ENCODE results near the gene SERGEF.
"Not testable (repeated sequence)": the region's sequence is repeated elsewhere in the genome, so short reads cannot be mapped to it uniquely, and the experiment has no call there.

Gene SERGEF

DNA sequence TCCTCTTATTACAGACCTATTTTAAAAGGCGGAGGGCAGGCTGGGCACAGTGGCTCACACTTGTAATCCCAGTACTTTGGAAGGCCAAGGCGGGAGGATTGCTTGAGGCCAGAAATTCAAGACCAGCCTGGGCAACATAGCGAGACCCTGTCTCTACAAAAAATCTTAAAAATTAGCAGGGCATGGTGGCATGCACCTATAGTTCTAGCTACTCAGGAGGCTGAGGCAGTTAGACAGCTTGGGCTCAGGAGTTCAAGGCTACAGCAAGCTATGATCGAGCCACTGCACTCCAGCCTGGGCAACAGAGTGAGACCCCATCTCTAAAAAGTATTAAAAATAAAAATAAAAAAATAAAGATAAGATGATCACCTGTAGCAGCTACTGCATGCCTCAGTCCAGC, 12.7 kb downstream of the SERGEF start:
- DNase-seq: not testable (repeated sequence)

DNA sequence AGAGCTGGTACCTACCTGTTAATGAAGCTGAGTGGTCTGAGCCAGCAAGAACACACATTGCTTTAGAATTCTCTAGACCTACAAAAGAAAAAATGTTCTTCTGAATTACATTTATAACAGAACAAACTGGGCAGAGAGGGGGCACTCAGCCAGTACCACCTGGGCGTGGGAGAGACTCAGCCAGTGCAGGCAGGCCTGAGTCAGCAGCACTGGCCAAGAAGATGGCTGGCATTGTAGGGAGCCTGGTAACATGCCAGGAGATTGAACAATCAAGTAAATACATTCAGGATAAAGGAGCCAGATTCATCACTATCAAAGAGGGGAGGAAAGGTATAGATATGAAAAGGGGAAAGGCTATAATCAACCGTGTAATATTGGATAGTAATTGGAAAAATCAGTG, 19.9 kb downstream of the SERGEF start:
- DNase-seq: no peak

DNA sequence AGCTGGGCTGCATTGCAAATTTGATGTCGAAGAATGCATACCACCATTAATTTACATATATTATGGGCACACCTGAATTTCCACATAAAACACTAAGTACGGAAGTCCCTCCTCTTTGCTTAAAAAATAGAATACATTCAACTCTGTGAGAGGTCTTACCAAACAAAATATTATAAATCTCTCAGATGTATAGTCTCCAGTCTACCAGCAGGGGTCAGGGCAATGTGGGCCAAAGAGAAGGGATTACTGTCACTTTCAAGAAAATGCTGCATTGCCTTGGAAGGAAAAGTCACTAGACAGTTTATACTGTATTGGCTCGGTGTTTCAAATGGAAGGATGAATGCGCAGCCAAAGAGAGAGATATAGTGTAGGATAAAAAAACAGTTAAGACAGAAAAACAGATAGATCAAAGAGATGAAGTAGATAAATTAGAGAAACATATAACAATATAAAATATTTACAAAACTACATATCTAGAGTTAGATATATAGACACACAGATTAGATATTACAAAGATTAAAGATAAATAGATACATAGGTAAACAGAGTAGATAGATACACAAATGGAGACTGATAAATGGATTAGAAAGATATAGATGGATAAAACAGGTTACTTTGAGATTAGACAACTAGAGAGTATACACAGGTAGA, 20.9 kb downstream of the SERGEF start:
- DNase-seq: no peak

DNA sequence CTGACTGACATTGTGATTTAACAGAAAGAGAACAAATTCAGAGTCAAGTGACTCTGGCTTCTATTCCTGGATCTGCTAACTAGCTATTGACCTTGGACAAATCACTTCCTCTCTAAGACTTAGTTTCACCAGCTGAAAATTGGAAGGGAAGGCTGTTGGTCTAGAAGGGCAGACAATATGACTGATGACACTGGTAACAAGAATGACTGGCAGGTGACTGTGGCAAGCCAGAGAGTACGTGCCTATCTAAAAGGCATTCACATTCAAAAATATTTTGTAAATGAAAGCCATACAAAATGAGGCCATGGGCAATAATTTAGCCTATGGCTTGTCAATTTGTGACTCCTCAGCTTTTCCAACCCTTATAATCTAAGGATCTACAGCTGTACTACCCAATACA, 23.5 kb downstream of the SERGEF start:
- DNase-seq: no peak

DNA sequence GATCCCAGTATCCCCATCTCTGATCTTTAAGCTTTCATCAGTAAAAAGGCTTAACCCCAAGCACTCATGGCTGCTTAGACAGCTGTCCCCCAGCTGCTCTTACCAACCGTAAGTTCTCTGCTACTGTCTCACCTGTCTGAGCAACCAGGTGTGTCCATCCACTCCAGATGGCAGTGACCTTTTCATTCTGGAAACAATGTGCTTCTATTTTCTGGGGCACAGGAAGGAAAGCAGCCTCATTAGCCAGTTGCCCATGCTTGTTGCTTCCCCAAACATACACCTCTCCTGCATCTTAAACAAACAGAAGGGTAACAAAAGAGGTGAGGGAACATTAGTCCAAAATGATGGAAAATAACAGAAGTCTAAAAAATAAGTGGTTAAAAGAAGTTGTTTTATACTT, 24.4 kb downstream of the SERGEF start:
- DNase-seq: no peak

DNA sequence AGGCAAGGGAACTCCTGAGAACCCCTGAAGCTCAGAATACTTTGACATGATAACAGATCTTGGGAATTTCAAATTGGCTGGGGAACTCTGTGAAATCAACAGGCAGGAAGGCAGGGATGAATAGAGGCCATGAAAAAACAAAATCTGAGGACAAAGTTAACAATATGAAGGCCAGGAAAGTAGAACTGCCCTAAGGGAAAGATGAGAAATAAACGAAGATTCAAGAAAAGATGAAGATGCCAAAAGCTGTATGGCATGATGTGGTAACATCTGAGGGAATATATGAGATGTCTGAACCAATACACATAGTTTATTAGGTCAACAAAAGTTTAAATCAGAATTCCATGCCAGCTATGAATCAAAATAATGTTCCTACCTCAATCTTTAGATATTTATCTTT, 25.0 kb downstream of the SERGEF start:
- DNase-seq: no peak

DNA sequence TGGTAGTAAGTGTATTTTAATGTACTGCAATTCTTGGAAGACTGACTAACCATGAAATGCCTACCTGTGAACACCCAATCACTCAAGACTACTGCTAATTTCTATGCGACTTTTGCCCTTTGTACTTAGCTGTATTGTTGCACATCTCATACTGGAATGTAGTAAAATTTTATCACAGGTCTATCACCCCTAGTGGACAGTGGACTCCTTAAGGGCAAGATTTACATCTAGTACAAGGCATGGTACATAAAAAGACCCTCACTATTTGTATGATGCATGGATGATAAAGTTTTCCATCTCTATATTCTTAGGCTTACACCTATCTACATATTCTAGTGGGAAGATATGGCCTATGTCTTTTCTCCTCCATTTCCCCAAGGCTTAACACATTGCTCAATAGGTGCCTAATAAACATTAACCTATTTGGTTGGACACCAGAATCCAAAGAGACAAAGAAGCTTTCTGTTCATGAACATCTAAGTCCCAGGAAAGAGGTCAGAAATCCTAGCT, 26.1 kb downstream of the SERGEF start:
- no peak for DNase-seq

DNA sequence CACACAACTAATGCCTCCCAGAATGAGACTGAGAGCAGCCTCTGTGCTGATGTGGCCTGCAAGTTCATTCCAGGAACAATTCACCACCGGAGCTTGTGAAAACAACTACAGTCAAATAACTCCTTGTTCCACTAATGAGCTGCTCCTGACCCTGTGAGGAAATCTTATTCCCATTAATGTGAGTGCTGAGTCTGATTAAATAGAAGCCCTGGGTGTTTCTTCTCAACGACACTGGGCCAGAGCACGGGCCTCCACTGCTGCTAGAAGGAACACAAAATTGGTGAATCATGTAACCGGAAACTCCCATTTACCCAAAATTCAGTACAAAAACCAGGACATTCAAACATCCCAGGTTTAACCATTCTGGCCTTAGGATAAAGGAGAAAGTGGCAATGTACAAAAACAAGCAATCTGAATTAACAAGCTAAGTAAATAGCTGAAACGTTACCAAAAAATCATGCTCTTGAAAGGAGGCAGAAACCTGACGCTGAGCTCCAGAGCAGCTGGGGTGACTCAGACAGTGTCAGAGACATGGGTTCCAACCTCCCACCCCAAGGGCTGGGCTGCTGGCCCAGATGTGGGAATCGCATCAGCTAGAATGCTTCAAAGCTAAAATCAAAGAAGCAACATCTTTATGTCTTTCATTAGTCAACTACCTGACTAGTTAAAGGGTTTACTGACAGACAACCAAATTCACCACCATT, 26.7 kb downstream of the SERGEF start:
- no peak for DNase-seq

DNA sequence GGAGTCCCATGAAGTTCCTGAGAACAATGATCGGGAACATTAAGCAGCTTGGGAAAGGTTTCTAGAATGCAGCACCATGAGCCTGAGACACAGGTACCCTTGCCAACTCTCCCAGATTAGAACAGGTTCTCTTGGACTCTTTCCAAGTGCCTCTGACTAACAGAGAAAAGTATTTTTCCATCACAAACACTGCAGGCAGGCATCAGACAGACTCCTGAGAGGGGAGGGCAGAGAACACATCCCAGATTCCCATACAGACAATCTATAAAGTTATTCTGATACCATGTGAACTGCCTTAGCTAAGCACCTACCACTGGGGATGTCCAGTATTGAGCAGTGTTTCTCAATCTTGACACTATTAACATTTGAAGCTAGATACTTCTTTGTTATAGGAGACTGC, 27.3 kb downstream of the SERGEF start:
- no peak for DNase-seq

DNA sequence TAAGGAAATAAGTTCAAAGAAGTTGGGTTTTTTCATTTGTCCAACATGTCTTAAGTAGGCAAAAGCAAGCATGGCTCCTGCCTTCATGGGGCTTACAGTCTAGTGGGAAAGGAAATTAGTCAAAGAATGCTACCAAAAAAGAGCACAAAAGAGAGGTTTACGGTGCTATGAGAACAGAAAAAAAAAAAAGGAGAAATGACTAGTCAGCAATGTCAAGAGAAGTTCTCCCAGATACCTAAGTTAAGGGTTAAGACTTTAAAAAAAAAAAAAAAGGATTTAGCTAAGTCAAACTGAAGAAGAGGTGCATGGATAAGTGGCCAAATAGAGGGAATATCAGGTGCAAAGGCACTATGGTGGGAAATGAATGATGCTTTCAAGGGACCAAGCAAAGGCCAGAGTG, 29.3 kb downstream of the SERGEF start:
- DNase-seq: no peak

DNA sequence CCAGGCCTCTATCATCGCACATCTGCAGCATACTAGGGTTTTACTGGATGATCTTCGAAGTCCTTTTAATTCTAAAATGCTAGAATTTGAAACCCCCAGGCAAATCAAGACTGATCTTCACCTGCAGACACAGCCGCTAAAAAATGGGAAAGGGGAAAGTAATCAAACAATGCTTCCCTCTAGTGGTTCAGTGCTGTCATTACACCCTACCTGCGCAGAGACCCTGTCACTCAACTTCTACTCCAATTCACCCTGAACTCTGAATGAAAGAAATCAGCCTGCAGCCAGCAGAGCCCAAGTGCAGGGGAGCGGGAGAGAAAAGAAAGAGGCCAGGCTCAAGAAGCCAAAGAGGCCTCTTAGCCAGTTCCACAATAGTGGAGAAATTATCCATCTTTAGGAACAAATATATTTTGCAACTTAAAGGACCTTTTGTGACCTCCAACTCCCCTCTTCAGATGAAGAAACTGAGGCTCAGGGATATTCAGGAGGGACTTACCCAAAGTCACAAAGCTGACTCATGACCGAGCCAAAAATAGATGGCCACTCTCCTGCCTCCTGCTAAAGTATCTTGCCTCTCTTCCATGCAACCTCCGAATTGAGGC, 33.0 kb downstream of the SERGEF start:
- DNase-seq: no peak

DNA sequence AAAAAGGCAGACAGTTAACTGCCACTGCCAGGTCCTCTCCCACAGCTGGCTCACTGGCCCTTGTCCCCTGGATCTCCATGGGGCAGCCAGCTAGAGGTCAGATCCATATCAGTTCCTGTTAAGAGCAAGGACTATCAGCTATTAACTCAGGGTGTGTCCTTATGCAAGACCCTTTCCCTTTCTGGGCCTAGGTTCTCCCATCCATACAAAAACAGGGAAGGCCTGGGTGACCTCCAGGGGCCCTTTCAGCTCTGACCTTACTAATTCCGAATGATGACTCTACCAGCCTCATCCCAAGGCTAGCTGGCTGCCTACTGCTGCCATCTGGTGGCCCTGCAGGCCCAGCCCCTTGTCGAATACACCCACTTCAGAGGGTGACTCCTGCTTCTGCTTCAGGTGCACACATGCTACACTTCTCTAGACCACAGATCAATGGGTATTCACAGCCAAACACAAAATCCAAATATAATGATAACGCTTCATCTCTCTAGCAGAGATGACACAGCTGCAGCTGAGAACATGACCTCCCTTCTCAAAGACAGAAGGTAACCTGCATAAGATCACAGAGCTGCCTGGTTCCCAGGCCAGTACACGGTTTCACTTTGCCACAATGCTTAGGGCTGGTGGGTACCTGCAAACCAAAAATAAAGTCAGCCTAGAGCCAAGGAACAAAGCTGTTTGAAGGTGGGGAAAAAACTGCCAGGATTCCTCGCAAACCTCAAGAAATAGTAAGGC, 34.1 kb downstream of the SERGEF start:
- no peak for DNase-seq

DNA sequence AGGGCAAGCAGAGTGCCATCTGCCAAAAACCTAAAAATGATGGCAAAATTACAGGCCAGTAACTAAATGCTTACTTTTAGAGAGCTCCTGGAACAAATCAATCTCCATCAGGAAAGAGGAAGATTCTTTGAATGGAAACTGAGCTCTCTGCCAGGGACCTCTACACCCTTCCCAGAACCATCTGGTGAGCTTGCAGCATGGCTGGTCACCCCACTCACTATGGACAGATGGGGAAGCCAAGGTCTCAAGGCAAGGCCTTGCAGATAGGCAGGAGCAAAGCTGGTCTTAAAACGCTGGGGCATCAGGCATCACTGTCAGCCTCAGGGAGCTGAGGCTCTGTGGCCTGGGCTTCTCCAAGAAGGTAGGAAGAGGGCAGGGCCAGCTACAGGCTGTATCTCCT, 36.2 kb downstream of the SERGEF start:
- no peak for DNase-seq

DNA sequence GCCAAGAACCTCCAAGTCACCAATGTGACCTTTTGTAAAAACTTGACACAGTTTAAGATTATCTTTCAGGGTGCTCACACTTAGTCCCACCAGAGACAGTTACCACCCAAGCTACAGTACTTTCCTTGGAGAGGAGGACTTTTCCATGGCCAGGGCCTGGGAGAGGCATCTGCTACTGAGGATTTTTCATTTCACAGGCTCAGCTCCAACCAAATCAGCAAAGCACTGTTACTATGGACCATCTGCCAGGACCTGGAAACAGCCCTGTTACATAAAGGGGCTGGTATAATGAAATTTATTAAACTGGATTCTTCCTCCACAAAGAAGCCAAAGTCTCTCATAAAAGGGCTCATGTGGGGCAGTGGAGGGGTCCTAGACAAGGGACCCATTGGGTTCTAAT, 38.6 kb downstream of the SERGEF start:
- no peak for DNase-seq

DNA sequence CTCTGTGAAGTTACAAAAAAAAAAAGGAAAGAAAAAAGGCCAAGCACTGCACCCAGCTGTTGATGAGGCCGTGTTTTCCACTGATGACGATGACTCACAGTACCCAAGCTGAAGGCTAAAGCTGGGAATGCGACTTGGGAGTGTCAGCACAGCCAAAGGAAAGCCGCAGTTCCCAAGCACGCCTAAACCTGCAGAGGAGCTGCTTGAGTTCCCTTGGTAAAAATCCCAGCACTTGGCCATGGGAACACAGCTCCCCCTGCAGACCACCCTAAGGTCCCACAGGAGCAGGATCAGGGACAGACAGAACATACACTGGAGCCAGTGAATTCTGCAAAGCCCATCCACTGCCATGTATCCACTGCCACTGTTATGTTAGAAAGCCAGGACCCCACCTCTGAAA, 39.9 kb downstream of the SERGEF start:
- no peak for DNase-seq

DNA sequence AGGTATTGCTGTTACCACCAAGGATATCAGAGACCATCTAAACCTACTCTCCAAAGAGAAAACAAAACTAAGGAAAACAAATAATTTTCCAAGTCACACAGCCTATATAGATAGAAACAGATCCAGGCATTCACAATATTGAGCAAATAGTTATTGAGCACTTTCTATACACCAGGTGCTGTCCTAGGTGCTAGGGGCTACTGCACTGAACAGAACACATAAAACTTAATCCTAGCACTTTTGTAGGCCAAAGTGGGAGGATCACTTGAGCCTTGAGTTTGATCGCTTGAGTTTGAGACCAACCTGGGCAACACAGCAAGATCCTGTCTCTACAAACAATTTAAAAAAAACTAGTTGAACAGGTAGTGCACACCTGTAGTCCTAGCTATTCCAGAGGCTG, 44.6 kb downstream of the SERGEF start:
- DNase-seq: no peak

DNA sequence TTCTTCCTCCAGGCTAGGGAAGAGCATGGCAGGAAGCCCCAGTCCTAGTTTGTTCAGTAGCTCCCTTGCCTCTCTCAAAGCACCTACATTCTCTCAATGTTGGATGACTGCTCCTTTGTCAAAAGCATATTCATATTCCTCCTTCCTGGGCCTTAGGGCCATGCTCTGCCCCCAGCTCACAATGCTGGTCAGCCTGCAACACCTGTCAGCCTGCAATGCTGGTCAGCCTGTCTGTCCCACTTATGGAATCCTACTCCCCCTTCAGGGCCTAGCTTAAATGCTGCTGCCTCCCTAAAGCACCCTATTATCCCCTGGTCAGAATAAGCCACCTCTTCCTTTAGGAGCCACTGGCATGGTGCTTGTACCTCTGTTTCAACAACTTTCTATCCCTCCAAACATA, 45.2 kb downstream of the SERGEF start:
- DNase-seq: no peak

DNA sequence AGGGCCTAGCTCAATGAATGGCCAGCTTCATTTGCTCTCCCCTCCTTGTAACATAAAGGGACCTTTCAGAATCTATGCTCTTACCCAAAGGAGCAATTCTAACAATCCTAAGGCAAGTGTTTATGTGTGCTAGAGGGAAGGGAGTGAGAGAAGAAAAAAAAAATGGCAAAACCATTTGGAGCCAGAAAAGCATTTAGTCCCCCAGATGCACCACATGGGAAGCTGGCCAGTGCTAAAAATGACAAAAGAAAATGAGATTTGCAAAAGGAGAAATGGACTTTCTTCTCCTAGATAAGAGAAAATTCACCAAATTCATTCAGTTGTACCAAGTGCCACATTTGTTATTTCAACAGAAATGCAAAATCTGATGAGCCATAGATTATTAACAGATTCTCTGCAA, 52.8 kb downstream of the SERGEF start:
- no peak for DNase-seq

DNA sequence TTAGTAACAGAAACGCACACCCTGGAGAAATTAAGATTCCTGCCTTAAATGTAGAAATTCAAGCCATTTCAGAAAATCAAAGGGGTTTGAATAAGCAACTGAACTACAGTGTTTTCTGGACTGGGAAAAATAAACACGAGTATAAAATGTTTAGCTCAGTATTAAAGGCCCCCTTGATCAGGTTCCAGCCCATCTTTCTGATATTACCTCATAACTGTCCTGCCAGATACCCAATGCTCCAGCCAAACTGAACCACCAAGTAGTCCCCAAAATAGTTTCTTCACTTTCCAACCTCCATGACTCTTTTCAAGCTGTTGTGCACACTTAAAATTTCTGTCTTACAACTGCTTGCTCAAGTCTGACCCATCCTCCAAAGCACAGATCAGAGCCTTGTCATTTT, 54.4 kb downstream of the SERGEF start:
- no peak for DNase-seq

DNA sequence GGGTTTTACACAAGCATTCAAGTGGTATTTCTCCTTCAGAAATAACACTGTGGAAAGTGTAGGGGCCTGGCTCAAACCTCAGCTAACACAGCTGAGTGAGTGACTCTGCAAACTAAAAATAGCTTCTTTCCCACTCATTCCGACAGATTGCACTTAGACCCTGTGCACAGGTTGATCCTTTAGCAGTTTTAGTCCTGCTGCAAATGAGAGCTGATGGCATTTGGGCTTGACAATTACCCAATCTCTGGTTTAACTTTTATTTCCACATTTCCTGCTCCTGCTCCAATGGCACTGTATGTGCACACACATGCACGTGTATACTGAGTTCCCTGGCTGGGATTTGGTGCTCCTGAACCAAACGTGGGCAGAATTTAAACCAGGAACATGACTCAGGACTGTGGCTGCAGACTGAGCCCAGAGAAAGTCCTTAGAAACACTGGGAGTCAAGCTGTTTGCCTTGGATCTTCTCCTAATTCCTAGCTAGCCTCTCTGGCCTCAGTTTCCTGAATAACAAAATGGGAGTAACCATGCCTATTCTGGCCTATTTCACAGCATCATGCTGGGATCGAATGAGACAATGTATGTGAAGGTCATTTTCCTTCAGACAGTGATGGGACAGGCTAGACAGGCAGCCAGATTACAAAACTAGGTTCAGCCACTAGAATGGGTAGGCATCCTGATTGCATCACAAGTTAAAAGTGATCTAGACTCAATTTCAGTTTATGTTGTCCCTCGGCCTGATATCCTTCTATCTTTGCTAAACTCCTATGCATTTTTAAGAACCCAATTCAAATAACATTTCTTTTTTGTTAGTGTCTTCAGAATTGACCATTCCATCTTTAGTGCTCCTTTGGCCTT, 58.2 kb downstream of the SERGEF start:
- DNase-seq: no peak

DNA sequence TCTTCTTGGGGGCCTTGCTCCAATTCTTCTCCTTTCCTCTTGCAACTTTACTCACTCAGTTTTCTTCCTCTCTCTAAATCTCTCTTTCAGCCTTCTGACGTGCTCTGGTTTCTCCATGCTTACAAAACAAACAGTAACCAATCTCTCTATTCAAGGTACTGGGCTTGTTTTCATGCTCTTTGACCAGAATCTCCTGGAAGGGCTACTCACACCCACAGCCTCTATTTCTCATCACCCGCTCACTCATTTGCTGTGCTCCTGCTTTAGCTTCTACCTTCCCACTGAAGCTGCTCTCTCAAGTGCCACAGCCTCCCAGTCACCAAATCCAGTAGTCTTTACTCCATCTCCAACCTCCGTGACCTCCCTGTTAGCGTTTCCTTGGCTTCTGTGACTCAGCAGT, 60.4 kb downstream of the SERGEF start:
- DNase-seq: no peak

DNA sequence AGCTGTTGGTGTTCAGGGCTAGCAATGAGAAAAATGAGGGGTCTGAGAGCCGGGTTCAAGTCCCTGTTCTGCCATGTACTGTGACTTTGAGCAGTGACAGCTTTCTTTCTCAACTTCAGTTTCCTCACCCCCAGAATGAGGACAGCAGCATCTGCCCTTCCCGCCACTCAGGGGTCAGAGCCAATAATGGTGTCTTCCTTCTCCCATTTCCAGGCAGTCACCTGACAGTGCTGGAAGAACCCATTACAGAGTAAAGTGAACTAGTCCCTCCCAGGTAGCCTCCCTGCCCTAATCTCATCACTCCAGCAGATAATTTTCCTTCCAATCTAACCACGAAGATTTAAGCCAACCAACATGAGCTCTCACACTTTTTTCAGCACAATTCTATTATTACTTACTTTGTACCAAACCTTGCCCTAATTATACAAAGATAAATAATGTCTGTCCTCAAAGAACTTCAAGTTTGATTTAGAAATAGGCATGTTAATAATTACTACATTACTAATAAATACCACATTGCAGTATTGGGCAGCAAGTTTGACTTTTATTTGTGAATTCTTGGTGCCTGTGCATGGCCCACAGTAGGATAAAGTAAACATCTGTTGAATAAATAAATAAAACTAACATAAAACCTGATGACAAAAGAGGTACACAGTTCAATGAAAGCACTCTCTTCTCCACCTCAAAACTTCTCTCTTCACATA, 61.0 kb downstream of the SERGEF start:
- DNase-seq: no peak
